NCI-H2081 treated with DMSO at 0.1 percent for 48 hours (cell line): ENCODE data around the gene SMIM43.

Experiments used
- DNase-seq: peaks from one replicate; lab custom pipeline; 2025; lab: John Stamatoyannopoulos, UW

SMIM43 gene

DNA sequence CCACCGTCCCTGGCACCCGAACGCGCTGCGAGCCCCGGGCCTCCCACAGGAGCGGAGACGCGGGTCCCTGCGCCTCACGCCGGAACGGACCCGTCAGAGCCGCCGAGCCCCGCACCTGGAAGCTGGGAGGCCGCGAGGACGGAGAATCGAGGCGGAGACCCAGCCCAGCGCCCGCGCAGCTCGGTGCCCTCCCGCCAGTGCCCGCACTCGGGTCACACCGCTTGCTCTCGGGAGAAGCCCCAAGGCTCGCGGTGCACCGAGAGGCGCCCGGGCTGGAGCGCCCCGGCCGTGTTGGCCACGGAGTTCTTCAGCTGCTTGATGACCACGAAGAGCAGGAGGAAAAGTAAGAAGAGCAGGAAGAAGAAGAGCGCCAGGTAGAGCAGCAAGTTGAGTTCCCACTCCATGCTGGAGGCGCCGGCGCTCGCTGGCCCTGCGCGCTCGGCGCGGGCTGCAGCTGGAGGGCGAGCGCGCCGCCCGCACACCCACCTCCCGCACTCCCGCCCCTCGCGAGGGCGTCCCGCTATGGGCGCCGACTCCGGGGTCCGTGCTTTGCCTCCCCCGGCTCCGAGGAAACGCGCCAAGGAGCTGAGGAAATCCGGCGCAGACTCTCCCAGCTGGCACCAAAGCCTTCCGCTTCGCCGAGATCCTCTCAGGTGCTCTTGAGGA is at the start of gene SMIM43:
SMIM43 (minus strand) TSS at position 463 of the 666 bp plus-strand sequence; CDS start at position 404, 59 bp downstream.
- no peak for DNase-seq

DNA sequence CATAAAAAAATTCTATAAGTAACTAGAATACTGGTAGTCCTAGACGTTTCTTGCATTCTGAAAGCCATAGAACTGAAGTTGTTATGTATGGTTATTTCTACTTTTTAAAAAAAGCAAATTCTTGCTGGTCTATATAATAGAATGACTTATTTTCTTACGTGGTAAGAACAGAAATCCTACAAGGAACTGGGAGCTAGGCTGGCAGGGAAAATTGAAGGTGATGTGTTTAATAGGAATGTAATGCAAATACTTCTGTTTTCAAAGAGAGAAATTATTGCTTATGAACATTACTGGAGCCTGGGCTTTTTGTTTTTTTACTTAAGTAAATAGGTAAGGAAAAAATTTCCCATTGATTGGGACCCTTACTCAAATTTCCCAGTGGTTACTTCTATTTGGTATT is 49.8 kb upstream of the SMIM43 start:
- no peak for DNase-seq

- DNase-seq, result no peak
Measured at GRCh38 chr4:121811122-121811521, 46.2 kb upstream of the SMIM43 start.

DNA sequence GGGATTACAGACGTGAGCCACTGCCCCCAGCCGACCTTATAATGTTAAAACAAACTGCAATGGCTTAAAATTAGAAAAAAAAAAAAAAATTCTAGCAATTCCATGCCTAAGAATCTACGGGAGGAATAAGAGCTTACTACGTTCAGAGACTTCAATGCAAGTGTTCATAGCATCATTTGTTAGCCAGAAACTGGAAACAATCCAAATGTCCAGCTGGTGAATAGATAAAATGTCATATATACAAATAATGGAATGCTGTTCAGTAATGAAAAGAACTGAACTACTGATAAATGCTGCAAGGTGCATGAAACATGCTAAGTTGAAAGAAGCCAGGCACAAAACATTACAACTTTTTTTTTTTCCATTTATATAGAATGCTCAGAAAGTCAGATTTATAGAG is 41.4 kb upstream of the SMIM43 start:
- DNase-seq, result no peak

DNA sequence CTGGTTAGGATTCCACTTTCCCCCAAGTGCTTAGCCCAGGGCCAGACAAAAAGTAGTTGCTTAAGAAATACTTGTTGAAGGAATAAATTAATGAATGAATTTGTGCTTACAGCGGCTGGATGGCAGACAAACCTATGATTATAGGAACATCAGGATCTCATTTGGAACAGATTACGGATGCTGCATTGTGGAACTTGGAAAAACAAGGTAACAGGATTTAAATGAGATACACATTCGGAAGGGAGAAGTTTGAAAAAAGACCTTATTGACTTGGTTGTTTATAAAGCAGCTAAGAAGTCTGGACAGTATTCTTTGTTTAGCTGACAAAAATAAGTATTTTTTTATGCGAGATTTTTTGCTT is 36.7 kb upstream of the SMIM43 start:
- no peak for DNase-seq

DNA sequence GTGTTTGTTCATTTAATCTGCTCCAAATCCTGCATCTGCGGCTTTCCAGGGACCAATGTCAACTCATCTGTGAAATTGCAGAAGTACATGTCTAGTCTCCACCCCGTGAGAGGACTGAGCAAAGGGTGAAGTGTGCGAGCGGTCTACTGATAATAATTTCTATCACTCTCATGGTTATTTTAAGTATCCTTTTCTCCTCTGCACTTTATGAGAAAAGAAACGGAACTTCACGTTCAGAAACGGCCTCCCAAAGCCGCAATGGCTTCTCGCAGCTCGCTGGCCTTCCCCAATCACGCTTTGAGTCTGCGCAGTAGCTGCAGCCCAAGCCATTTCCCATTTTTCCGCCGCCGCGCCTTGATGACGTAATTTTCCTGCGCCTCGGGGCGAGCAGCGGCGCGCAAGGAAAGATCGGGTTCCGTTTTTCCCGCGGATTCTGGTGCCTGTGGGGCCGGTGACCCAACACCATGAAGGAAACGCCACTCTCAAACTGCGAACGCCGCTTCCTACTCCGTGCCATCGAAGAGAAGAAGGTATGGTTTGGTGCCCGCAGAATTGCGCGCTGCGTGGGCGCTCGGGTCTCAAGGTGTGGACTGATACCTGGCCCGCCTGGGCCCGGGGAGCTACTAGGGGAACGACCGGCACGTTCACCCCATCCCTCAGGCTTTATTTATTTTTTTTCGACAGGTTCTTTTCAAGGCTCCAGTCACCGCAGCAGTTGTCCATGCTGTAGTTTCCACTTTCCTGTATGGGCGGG is 36.2 kb upstream of the SMIM43 start, which contains the start of gene EXOSC9:
EXOSC9 (plus strand) TSS at position 363 of the 754 bp plus-strand sequence; CDS start at position 465, 102 bp downstream.
- peak; percentile 38 for DNase-seq

- DNase-seq, result no peak
Measured at GRCh38 chr4:121800638-121800960, 35.6 kb upstream of the SMIM43 start.

DNA sequence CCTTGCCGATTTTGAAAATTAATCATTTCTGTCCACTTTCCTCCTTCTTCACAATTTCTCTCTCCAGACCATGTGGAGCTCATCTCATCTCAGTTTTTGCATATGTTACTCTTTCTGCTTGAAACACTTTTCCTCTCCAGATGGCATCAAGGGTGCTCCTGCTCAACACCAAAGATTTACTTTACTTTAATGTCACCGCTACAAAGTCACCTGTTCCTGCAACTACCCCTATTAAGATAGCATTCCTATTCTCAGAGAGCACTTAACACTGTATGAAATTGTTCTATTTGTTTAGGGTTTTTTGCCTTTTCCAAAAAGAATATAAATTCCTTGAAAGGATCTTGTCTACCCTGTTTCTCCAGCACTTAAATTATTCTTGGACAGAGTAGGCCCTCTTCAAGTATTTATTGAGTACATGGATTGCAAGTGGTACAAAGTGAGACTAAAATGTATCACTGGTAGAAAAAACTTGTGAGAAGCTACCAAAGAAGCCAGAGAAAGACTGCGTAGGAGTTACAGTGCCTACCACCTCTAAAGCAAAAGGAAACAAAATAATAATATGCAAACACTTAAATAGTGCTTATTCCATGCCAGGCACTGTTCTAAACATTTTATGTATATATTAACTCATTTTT is 35.0 kb upstream of the SMIM43 start:
- no peak for DNase-seq

GRCh38 chr4:121799208-121799823 is 34.4 kb upstream of the SMIM43 start:
- no peak for DNase-seq

DNA sequence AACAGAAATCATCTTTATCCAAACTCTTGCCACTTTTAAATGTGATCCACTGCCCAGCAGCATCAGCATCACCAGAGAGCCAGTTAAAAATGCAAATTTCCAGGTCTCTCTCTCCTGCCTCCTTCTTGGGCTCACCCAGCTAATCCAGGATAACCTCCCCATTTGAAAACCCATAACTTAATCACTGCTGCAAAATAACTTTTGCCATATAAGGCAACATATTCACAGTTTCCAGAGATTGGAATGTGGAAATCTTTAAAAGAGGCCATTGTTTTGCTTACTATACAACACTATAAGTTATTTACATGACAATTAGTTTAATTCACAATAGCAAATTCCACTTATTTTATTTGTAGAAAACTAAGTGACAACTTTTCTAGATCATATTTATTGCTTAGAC is 31.3 kb upstream of the SMIM43 start:
- no peak for DNase-seq

GRCh38 chr4:121794505-121795188 is 29.7 kb upstream of the SMIM43 start:
- DNase-seq, result no peak

- DNase-seq, result no peak
Measured at GRCh38 chr4:121792966-121793365, 28.0 kb upstream of the SMIM43 start.

DNA sequence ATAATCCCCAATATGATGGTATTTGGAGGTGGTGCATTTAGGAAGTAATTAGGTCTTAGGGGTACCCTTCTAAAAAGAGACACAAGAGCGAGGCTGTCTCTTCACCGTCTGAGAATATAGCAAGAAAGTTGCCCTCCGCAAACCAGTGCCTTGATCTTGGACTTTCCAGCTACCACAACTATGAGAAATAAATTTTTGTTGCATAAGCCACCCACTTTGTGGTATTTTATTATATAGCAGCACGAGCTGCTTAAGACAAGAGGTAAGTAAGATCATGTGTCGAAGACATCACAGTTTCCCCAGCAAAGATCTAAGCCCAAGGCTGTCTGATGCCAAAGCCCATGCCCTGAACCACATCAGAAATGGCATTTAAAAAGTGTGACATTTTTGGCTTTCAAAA is 26.5 kb upstream of the SMIM43 start:
- no peak for DNase-seq

DNA sequence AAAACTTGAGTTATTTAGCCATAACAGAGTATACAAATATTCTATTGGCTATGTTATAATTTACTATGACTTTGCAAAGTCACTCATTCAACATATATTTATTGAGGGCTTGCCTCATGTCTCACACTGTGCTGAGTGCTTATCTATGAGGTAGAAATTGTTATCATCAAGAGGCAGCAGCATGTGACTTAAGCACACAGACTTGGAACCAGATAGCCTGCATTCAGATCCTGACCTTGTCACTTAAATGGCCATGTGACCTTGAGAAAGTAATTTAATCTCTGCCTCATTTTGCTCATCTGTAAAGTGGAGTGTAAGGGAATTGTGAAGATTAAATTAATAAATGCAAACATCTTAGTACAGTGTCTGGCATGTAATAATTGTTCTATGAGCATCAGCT is 26.0 kb upstream of the SMIM43 start:
- no peak for DNase-seq

DNA sequence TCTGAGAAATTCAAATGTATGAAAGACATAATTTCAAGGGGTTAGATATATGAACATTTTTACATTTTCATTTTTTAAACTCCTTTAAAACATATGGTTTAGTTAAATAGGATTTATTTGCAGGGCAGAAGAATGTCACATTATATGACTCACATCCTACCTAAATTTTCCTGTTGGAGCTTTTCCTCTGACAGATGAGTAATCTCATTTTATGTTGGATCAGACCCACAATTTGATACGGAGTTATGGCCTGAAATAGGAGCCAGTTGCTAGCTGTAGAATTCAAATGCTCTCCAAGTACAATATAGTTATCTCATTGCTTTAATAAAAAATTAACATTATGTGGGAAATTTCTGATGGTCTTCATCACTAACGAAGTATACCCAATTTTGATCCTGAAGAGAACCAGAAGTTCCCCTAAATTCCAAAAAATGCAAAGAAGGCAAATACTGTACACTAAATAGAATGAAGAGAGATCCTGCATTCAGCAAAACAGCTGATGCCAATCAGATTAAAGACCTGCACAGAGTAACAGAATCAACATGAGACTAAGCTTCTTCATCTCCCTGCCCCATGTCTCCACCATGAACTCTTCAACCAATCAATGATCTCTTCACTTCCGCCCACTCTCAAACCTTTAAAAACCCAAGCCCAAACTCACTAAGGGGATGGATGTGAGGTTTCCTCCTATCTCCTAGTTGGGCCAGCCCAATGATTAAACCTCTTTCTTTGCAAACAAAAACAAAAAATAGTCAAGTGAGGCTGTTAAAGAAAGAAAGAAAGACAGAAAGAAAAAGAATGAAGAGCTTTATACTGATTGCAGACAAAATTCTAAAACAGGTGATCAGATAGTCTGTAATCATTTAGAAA is 25.2 kb upstream of the SMIM43 start:
- no peak for DNase-seq

- no peak for DNase-seq
Measured at GRCh38 chr4:121789455-121789854, 24.5 kb upstream of the SMIM43 start.

DNA sequence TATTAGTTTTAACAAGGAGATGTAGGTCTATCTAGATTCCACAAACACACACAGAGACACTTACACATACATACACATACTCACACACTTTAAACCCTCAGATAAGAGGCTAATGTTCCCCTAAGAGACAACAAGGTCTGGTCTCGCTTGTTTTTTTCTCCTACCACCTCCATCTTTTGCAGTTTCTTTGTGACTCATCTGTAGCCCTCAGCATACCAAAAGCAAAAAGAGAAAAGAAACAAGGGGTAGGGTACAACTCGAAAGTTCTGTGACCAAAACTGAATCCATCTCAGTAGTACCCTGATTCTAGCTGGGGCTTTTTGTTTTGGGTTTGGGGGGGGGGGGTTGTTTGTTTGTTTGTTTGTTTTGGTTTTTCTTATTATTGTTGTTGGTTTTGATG is 23.9 kb upstream of the SMIM43 start:
- DNase-seq, result no peak

DNA sequence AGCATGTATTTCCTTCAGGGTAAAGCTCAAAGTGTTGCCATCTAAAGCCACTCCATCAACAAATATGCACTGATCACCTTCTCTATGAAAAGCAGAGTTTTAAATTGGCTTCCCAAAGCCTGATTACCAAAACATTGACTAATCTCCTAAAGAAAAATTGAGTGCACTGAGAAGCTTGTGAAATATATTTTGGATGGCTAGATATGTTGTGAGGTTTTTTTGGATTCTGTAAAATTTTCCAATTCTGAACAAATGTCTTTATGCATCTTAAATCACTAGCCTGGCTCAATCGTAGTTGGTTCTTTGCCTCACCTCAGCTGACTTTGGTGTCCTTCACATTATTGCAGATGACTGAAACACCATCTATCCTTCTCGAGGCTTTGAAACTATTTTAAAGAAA is 21.3 kb upstream of the SMIM43 start:
- no peak for DNase-seq

DNA sequence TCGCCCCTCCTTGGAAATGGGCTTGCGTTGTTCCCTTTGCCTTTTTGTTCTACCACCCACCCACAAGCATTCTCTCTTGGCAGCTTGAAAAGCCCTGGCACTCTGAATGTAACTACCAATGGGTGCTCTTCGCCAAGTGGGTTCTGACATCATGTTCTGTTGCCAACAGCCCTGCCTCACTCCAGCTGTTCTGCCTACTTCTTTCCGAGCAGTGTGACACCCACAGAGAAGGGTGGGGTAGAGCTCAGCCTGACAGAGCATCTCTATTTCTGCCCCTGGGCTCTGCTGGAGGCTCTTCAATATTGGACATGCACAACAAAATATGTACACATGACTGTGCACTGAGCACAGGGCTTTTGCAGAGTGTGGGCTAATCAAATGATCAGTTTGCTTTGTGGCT is 20.5 kb upstream of the SMIM43 start:
- no peak for DNase-seq

GRCh38 chr4:121784975-121785374 is 20.0 kb upstream of the SMIM43 start:
- no peak for DNase-seq

DNA sequence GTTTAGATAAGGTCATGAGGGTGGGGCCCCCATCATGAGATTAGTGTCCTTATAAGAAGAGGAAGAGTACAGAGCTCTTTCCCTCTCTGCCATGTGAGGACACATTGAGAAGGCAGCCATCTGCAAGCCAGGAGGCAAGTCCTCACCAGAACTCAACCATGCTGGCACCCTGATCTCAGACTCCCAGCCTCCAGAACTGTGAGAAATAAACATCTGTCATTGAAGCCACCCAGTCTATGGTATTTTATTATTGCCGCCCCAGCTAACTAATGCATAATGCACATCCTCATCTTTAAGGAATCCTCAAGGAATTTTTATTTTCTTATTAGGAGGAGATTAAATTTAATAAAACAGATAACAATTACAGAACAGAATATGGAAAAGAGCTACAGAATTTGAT is 19.4 kb upstream of the SMIM43 start:
- DNase-seq, result no peak
